ENCODE measurements around the gene ECSCR. TPM values are rescaled to one million over a fixed set of nuclear protein-coding genes. Genes with fewer than 3 reads are reported as not detected.

The ECSCR gene
- total and polyA plus RNA-seq, 2 donors (not counting 1 experiment from before 2014, with no cell fraction given): not detected

- Mint-ChIP-seq H3K27ac (peak within 1 kb of the TSS; percentile 97), H3K9me3 (ENCODE audit: insufficient read depth) (no peaks in the 10 kb centered on the region), H3K4me3 (peak within 1 kb of the TSS; percentile 95), H3K4me1 (peaks cover 43% of the 10 kb centered on the region), H3K27me3 (no peaks in the 10 kb centered on the region)
- Histone ChIP-seq H3K27ac (ENCODE audit: low read length in 2 of 2) (peak within 1 kb of the TSS; percentile 85 to 86), H3K27me3 (replicated peaks in 1 of 4; ENCODE audit: control extremely low read depth in 1 of 4, control insufficient read depth in 3 of 4, insufficient read depth in 4 of 4, low read length in 3 of 4) (no peaks in the 10 kb centered on the region), H3K4me2 (replicated peaks; ENCODE audit: low read depth, low read length, poor library complexity, severe bottlenecking) (peak within 1 kb of the TSS; percentile 74), H3K9ac (ENCODE audit: low read length) (peak within 1 kb of the TSS; percentile 62), H3K4me3 (ENCODE audit: control extremely low read depth in 1 of 5, extremely low read depth in 1 of 5, insufficient read depth in 1 of 5, low read depth in 2 of 5, low read length in 4 of 5) (peak within 1 kb of the TSS; percentile 50 to 73 (median 68)), H2AFZ (ENCODE audit: insufficient read depth, low read depth, low read length, poor library complexity, severe bottlenecking) (peak within 1 kb of the TSS; percentile 75), H3K9me3 (ENCODE audit: control extremely low read depth in 1 of 3, control insufficient read depth in 2 of 3, insufficient read depth in 1 of 3, low read length in 2 of 3) (no peaks in the 10 kb centered on the region), H3K36me3 (replicated peaks in 1 of 2; ENCODE audit: control extremely low read depth in 1 of 2, control insufficient read depth in 1 of 2, extremely low read depth in 1 of 2, insufficient read depth in 2 of 2, low read length in 1 of 2) (no peaks in the 10 kb centered on the region), H3K79me2 (ENCODE audit: control insufficient read depth, insufficient read depth, low read length) (peaks cover 4% of the 10 kb centered on the region), H3K4me1 (ENCODE audit: control insufficient read depth in 2 of 2, insufficient read depth in 2 of 2, low read length in 2 of 2) (peaks cover 33 to 43% of the 10 kb centered on the region in 2 donors), H4K20me1 (ENCODE audit: control insufficient read depth, insufficient read depth, low read length, poor library complexity, severe bottlenecking) (no peaks in the 10 kb centered on the region)
- DNase-seq (peak; percentile 99), ATAC-seq (ENCODE audit: low read depth) (peak; percentile 85)
- ChIA-PET CTCF (interaction anchor here (1.0 to 2.9 kb wide), 10 partner anchors 9 to 131 kb away, joined by 3 to 9 read pairs (median 4); partner anchors contain the start of genes DNAJC18, MZB1, PAIP2 and PROB1), POLR2A (interaction anchor here (0.5 to 2.0 kb wide), 11 partner anchors 11 to 829 kb away, joined by 3 to 8 read pairs (median 4); partner anchors contain the start of genes CXXC5, DNAJC18, HSPA9 and MATR3)
- TF ChIP-seq EZH2 (IDR thresholded peaks at IDR 0.05; ENCODE audit: borderline replicate concordance, insufficient read depth, low read depth, low read length, poor library complexity, severe bottlenecking): no peak
- TF ChIP-seq CTCF (IDR thresholded peaks at IDR 0.05): no peak
- intact Hi-C loops (cut with micrococcal nuclease): loop anchor here (1.0 to 10.0 kb wide), 10 partner anchors 10 to 939 kb away; partner anchors contain the start of genes DNAJC18, EGR1, MATR3 and MZB1
- 2% methylated on average over 41 of the region's 41 CpGs for WGBS (ENCODE audit: insufficient coverage)
These were observed 58.6 kb downstream of the ECSCR start, which contains the start of gene SPATA24 for GRCh38 chr5:139403787-139404483. Gene SPATA24 (minus strand): TSS chr5:139404089. CDS start chr5:139404060, 29 bp downstream.

Measured in B cell (primary cell).